Rectal smooth muscle tissue (tissue), 1 donor: ENCODE measurements around the gene CD33.

Source experiments
- H3K27ac ChIP-seq: one replicate; pipeline ENCODE4 v1.7.0; 2013; ENCODE audit warnings: low read depth, low read length, inconsistent platforms
- H3K27me3 ChIP-seq: one replicate; pipeline ENCODE4 v1.7.0; 2013; ENCODE audit warnings: low read length; ENCODE audit not compliant: control insufficient read depth, insufficient read depth
- H3K36me3 ChIP-seq: one replicate; pipeline ENCODE4 v1.7.0; 2013; ENCODE audit warnings: low read length; ENCODE audit not compliant: control insufficient read depth, insufficient read depth
- H3K4me1 ChIP-seq: one replicate; pipeline ENCODE4 v1.7.0; 2013; ENCODE audit warnings: low read length; ENCODE audit not compliant: control insufficient read depth, insufficient read depth
- H3K4me3 ChIP-seq: one replicate; pipeline ENCODE4 v1.7.0; 2013; ENCODE audit warnings: low read length
- H3K9ac ChIP-seq: one replicate; pipeline ENCODE4 v1.7.0; 2013; ENCODE audit warnings: low read length

CD33 gene

DNA sequence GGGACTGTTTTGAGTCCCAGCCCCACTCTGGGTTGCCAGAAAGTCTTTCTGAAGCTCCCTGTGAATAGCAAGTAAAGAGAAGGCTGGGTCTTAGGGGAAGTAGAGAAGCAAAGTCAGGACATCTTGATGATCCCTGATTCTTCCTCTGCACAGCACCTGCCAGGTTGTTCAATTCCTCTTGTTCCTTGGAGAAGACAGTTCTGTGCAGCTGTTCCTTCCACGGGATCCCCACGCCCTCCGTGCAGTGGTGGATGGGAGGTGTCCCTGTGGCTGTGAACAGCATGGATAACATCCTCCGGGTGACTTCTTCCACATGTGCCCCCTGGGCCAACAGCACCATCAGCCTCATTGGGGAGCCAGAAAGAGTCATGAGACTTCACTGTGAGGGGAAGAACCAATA is 57.5 kb downstream of the CD33 start:
- no peaks in the 10 kb centered on the region for H3K4me1 ChIP-seq
- no peaks in the 10 kb centered on the region for H3K27me3 ChIP-seq
- no peaks in the 10 kb centered on the region for H3K36me3 ChIP-seq
- H3K9ac ChIP-seq, result no peak overlapping the region
- no peak overlapping the region for H3K27ac ChIP-seq
- no peak overlapping the region for H3K4me3 ChIP-seq

DNA sequence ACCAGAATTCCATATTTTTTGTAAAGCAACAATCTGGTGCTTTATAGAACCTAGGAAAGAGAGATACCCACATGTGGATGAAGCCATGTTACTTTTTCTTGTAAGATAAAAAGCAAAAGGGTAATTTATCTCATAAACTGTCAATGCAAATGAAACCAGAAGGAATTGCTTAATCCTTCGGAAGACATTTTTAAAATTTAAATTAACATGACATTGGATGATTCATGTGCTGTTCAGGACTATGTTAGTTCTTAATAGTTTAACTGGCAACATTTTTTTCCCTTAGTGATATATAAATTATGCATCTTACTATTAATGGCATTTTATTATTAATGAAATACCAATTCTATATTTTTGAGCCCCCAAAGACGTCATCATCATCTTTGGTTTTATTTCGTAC is 60.8 kb downstream of the CD33 start:
- H3K27ac ChIP-seq, result no peak overlapping the region
- H3K4me3 ChIP-seq, result no peak overlapping the region
- no peak overlapping the region for H3K9ac ChIP-seq
- H3K4me1 ChIP-seq, result no peaks in the 10 kb centered on the region
- no peaks in the 10 kb centered on the region for H3K36me3 ChIP-seq
- H3K27me3 ChIP-seq, result no peaks in the 10 kb centered on the region
